GM21360 (cell line): ENCODE results near the gene OPCML.

Experiments used
- ATAC-seq: cut with Tn5 transposase; IDR thresholded peaks from one replicate; pipeline ENCODE4 v1.9.1; 2021; ENCODE audit warnings: mild to moderate bottlenecking, moderate library complexity; ENCODE audit not compliant: unreplicated experiment

The OPCML gene

DNA sequence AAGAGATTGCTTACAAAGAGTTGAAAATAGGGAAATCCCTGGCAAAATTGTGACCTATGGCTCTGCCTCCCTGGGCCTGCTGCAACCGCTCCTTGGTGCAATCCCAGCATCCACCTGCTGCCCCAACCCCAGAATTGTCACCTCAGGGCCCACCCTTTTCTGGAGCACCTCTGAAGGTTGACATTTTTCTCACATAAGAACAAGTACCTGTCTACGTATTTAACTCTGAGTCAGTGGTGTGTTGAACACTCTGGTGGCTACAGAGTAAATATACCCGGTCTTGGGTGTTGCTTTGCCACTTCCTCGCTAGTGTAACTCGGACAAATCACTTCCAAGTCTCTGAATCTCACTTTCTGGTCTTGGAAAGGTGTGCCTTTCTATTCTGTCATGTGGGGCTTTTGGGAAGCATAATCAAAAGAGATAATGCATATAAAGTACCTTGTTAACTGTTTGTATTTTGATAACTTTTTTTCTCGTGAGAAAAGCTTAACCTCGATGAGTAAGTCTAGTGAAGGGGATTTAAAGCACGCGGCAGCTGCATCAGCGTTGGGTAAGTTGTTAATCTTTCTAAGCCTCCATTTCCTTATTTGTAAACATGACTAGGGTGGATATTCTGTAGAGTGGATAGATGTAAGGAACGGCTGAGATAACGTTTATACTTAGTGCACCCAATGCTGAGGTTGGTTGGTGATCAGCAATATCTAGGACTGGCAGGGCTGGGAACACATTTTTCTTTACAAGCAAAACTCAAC is 881.2 kb downstream of the OPCML start:
- no peak for ATAC-seq

DNA sequence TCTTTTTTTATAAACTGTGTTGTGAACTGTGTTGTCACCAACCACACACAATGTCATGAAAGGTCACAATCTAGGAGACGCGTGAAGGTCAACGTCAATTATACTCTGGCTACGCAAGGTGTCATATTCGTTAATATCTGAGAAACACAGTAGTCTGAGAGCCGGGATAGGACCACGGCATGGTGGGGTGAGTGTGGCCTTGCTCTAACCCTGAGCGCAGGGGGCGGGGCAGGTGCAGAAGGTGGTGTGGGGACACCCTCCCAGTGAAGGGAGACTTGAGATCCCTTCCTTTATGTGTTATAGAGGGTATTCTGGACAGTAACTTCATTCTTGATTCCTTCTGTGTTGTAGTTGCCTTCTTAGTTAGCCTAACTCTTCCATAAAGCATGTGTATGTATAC is 883.0 kb downstream of the OPCML start:
- ATAC-seq = no peak

DNA sequence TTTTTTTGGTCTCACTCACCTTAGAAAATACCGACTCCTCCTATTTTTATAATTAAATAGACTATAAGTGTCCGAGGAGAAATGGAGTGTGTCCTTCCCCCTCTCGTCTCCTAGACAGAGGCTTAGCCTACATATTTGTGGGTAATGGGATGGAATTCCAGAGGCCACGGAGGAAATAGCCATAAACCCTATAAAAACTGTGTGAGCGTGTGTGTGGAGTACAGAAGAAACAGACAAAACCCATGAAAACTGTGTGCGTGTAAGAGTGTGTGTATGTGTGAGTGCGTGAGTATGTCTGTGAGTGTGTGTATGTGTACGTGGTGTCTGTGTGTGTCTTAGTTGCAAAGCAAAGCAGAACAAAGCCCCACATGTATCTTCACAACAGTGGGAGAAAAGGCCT is 883.5 kb downstream of the OPCML start:
- ATAC-seq = no peak

DNA sequence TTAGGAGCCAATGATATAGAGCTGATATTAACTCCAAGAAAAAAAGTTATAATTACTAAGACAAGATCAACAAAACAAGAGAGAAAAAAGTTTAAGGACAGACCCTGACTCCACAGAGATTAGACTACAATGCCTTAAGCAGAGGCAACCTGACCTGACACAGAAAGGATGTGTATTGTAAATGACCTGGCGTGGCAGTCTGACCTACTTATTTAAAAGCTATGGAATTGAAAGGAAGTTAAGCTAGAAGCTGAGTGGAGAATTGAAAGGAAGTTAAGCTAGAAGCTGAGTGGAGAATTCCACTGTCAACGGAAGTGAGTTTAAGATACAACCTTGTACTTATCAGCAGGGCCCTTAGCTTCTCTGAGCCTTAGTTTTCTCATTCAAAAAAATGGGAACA is 885.4 kb downstream of the OPCML start:
- ATAC-seq = no peak

DNA sequence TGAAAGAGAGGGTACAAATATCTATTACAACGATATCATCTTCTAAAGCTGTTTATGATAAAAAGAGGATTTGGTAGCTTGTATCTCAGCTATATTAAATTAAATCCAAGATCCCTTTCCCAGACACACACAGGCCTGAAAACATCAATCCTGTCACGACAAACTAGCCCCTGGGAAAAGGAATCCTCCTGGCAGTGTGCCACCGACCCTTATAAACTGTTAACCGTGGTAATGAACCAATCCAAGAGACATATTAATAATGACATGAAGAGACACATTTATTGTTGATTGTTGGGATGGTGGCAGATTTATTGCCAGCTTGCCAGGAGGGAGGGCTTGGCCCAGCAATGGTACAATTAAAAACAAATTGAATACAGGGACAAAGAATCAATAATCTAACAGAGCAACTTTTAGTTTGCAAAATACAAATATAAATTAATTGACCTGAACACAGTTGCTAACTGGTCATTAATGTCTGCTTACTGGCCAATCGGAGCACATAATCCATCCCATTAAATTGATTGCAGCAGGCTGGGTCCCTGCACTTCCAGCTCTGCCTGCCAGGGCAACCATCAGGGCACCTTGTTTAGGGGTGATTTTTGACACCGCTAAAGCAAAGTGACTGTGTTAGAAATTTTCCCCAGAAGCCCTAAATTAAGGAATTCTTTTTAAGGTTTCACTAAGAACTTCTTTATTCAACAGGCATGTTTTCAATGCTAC is 887.6 kb downstream of the OPCML start:
- ATAC-seq = no peak

DNA sequence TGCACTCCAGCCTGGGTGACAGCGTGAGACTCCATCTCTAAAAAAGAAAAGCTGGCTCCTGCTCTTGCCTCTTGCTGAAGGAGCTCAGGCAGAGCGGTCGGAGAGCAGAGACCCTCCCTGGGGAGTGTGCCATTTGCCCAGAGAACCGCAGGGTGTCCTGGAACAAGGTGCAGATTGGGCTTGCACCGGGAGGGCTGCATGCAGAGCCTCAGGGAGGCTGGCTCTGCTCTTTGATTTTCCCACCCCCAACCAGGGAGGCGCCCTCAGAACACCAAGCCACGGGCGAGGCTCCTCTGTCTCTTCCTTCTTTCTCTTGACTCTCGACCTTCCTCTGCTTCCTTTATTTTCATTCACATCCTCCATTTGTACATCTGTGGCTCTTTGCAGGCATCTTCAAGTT is 889.1 kb downstream of the OPCML start:
- no peak for ATAC-seq

DNA sequence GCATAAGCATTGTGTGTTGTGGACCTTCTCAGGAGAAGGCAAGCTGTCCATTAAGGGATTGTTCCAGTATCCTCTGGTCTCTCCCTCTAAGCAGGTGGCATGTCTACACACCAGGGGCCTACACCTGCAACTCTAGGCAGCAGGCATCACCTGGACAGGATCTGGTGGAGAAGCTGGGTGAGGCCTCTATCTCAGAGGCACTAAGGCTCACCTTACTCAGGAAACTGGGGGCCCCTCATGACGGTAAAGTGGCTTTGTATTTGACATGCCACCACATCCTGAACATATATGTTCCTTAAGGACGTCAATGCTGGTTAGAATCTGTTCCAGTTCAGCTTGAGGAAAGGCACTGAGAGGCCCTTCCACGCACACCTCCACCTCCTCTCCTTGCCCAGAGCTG is 891.3 kb downstream of the OPCML start:
- ATAC-seq = no peak

DNA sequence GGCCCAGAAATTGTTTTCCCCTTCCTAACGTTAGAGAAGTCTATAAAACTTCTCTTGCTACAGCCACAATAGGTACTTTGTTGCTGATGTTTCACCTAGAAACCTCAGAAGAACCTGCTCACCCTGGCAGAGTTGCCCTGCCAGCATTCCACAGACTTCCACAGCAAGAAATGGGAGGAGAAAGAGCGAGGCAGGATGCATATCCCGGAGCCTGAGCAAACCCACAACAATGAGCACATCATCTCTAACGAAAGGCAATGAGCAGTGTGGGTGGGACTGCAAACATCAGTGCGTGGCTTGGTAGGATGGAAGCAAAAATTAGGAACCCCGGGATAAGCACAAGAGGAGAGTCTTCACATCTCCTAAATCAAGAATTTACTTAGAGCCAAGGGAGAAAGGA is 892.3 kb downstream of the OPCML start:
- no peak for ATAC-seq

DNA sequence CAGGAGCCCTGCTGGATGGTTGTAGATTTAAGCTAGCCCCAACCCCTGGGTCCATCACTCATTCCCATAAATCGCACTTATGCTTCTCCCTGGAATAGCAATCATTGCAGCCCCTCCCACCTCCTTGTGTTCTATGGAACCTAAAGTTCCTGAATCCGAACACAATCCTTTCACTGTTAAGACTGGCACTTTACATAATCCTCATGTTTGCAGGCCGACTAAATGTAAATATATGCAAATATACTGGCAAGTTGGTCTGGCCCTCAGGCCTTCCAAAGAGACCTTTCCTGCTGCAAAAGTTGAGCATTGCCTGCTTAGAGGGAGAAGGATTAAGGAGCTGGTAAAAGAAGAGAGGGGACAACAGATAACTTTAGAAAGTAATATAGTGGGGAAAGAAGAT is 892.9 kb downstream of the OPCML start:
- ATAC-seq = no peak

DNA sequence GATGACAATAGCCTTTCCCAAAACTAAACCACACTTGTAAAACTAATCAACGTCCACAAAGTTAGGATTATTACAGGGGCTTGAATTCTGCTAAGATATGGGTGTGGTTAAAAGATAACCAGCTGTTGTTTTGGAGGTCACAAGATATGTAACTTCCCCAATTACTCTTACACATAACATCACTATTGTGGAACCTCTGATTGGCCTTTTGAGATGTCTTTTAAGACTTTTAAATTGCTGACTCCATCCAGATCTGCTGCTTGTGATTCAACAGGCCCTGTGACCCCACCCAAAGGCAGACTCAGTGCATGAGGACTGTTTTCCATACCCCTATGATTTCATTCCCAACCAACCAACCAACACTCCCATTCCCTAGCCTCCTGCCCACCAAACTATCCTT is 893.9 kb downstream of the OPCML start:
- no peak for ATAC-seq

DNA sequence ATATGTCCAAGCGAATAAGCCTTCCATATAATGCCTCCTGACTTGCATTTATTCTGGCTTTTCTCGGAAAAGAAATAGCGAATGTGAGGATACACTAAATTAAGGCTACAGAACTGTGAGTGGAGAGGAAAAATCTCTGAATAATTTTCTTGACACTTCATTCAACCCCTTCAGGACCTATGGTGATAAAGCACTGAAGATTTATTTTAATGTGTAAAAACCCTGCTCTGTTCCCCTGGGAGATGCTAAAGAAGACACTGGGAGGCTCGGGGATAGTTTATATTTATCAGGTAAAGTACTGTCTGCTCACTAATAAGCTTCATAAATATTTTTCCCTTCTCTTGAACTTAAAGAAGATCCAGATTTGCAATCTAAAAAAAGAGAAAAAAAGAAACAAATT is 895.8 kb downstream of the OPCML start:
- ATAC-seq = no peak

DNA sequence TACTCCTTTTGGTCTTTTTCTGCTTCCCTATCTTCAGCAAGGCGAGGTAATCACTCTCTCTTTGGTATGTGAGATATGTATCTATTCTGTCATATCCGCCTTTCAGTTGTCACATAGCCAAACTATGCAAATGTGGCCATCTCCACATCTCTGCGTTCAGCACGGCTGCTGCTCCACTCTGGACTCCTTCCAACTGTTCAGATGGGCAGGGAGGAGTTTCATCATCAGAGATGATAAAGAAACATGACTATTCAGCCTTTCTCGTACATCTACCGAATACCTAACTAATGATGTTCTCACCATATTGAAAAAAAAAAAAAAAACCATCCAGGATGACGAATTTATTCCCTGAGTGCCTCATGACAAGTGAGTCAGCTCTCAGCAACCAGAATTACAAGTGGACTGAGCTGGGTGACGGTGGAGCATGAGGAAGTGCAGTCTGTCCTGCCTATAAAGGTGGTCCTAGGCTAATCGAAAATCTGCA is 899.6 kb downstream of the OPCML start:
- no peak for ATAC-seq

DNA sequence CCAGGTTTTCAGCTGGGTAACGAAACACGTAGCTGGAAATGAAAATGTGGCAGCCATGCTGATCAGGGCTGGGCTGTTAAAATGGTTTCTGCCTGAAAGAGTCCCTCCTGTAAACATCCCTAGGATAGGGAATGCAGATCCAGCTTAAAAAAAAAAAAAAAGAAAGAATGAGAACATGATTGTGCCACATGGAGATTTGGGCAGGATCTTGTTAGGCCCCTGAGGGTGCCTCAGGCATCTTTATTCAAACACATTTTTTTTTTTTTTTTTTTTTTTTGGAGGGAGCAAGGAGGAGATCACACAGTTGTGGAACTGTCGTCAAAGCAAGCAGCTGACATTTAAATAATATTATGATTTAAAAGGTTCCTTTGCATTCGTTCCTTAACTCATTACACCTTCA is 900.3 kb downstream of the OPCML start:
- no peak for ATAC-seq

DNA sequence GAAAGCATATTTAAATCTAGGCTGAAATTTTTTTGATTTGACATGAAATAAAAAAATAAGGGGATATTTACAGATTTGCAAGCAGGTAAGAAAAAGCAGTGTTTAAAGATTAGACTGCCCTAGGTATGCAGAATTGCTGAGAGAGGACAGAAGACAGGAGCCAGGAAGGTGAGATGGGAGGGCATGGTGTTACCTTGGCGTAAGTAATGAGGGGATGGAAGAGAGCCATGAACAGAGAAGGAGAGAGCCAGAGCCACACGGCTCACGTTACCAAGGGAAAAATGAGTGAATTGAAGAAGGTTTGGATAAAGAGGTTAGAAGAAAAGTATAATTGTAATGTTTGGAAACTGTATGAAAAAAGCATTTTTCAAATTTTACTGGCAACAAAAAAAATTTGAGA is 904.3 kb downstream of the OPCML start:
- ATAC-seq = no peak

DNA sequence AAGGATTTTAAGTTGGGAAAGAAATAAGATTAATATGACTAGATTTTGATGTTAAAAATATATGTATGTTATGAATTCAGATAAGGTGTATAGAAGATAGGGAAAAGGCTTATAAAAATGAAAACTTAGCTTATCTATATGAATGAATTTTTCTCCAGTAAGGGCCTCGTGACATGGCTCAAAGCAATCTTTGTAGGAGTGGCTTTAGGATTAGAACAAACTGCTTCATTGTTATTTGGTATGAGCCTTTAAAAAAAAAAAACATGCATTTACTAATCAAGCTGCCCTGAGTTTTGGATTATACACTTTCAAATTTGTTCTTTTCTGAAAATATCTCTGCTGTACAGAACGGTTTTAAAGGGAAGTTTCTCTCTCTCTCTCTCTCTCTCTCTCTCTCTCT is 905.9 kb downstream of the OPCML start:
- no peak for ATAC-seq

DNA sequence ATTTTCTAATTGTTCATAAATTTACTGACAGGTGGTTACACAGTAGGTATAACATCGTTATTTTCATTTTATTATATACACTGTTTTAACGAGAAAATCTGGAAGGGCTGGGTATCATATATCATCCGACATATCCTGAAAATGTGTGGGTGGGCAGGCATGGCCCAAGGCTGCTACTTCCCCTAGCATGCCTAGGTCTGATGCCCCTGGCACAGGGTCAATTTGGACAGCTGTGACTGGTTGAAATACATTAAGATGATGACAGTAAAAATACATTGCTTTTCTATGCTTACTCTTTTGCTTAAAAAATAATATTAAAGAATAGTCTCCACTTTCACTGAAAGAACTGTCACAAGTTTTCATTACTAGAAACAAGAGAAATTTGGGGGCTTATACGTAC is 908.8 kb downstream of the OPCML start:
- no peak for ATAC-seq

DNA sequence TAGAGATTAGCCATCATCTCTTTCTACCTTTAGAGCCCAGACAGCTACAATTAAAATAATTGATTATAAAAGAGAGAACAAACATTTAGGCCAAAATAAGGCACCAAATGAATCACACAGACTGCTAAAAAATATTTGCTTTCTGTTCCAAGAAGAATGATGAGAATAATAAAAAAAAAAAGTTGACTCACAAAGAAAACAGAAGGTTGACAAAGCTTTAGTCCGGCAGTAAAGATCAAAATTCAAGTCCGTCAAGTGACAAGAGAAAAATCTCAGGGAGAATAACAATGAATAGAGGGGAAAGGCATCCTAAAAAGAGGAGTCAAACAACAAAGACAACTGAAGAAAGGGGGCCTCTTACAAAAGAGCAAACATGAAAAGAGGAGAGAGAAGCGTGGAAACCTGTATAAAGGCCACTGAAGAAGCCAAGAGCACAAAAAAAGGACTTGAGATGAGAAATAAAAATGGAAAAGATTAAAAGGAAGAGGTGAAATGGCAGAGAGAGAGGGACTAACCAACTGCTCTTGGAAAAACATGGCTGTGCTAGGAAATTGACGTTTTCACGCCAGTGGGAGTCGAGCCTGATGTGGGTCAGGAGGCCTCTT is 910.2 kb downstream of the OPCML start:
- no peak for ATAC-seq

DNA sequence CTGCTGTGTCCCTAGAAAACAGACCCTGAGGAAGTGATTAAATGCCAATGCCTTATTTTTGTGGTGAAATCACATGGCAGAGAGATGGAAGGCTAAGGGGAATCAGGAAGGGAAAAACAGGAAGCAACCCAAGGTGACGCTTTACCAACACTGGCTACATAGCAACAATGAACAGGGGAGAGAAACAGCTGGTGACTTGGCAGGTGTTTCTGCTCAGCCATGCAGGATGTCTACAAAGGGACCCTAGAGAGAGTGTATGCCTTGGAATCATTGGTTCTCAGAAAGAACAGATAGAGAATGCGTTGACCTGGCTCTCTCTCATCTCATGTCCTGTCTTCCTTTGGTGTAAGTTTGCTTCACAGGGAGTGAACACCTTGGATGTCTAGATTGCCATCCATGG is 911.9 kb downstream of the OPCML start:
- ATAC-seq = no peak

DNA sequence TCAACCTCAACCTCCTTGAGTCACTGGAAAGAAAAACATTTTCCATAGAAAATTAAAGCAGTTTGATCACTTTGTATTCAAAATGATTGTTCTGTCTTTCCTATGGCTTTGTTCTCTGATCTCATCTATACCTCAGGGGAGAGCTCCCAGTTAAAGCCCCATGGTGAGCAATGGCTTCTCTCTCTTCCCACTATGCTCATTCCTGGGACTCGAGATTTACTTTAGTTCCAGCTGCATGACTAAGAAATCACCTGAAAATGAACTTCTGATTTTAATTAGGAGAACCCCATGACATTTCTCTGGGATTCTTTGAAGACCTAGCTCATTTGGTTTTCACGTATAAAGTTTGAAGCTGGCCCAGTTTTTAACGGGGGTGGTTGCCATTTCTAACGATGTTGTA is 921.5 kb downstream of the OPCML start:
- ATAC-seq = no peak

DNA sequence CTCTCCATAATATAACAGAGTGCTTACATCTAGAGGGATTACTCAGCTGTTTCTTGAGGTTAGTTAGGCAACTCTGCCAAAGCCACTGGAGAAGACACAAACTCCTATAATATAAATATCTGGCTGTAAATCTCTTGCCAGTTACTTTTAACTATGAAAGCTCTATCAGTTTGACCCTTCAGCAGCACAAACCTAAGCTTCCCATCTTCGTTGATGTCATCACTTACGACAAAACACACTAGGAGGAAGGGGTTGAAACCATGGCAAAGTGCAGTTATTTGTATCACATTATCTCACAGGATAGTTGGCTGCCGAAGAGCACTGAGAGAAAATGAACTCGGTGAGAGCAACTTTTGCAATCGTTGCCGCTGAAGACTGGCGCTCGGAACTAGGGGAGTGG is 922.1 kb downstream of the OPCML start:
- ATAC-seq = no peak

DNA sequence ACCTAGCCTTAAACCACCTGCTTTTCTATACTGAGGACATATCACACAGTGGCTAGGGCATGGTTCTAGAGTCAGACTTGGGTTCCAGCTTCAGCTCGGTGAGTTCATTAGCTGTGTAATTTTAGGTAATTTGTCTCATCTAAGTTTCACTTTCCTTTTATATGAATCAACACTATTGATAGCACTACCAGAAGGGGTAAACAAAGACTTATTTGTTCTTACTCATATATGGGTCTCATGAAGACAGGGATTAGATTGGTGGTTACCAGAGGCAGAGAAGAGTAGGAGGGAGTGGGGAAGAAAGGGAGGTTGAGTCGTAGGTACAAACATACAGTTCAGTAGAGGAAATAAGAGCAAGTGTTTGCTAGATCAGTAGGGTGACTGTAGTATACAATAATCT is 924.7 kb downstream of the OPCML start:
- ATAC-seq = no peak
